Upper lobe of right lung (tissue), 1 donor: ENCODE results near the gene VAMP7. TPM values are rescaled to one million over a fixed set of nuclear protein-coding genes. Genes with fewer than 3 reads are reported as not detected.
"Not testable (repeated sequence)": the region's sequence is repeated elsewhere in the genome, so short reads cannot be mapped to it uniquely, and the experiment has no call there.

Source experiments
- ATAC-seq: fragments of 200-7000 bp; cut with Tn5 transposase; one replicate; pipeline ENCODE4 v1.9.1; 2020; ENCODE audit warnings: mild to moderate bottlenecking, moderate library complexity
- DNase-seq: peaks from one replicate; pipeline ENCODE4 v3.0.0-alpha.2; 2020
- H3K27ac ChIP-seq: fragments of 200-600 bp; one replicate; pipeline ENCODE4 v1.8.0; 2022
- H3K27me3 ChIP-seq: fragments of 200-600 bp; one replicate; pipeline ENCODE4 v1.8.0; 2022; ENCODE audit warnings: mild to moderate bottlenecking
- H3K36me3 ChIP-seq: fragments of 200-600 bp; one replicate; pipeline ENCODE4 v1.8.0; 2022
- H3K4me1 ChIP-seq: fragments of 200-600 bp; one replicate; pipeline ENCODE4 v1.8.0; 2022
- H3K4me3 ChIP-seq: fragments of 200-600 bp; one replicate; pipeline ENCODE4 v1.8.0; 2022; ENCODE audit warnings: mild to moderate bottlenecking
- H3K9me3 ChIP-seq: fragments of 200-600 bp; one replicate; pipeline ENCODE4 v1.8.0; 2022
- intact Hi-C: fragments of 100-400 bp; cut with DNase I; formaldehyde crosslinking; loops from one replicate; pipeline ENCODE4 v1.11.0; 2022
- total RNA-seq: library from RNA; stranded (reverse); fragmentation: NEBNext Ultra II Directional; extraction: Animal tissue kit (Norgen Biotek cat#: 25700); gene quantifications from one replicate; pipeline ENCODE4 v1.2.1, GENCODE V29; 2021
- TF ChIP-seq, protein P1 (sequence below): fragments of 200-600 bp; IDR thresholded peaks from one replicate; pipeline ENCODE4 v1.8.0; 2022; ENCODE audit warnings: antibody characterized with exemption
- donor health status: DM: no; HTN: yes; CAD: no; lungs with severe emphysema.

VAMP7 gene
- total RNA-seq, 1 donor from 2014 or later: 27.1 TPM

DNA sequence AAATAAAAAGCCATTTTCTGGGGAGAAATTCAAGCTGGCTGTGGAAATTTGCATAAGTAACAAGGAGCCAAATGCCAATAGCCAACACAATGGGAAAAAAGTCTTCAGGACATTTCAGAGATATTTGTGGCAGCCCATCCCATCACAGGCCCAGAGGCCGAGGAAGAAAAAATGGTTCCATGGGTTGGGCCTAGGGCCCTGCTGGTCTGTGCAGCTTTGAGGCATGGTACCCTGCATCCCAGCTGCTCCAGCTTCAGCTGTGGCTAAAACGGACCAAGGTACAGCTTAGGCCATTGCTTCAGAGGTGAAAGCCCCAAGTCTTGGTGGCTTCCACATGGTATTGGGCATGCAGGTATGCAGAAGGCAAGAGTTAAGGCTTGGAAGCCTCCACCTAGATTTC, 102.2 kb downstream of the VAMP7 start:
- no peaks in the 10 kb centered on the region for H3K36me3 ChIP-seq
- ATAC-seq (no peak), DNase-seq (no peak)
- no peak overlapping the region for H3K4me3 ChIP-seq
- H3K9me3 ChIP-seq: no peaks in the 10 kb centered on the region
- intact Hi-C loops: no loop called here
- no peaks in the 10 kb centered on the region for H3K27me3 ChIP-seq
- H3K27ac ChIP-seq: no peak overlapping the region
- no peaks in the 10 kb centered on the region for H3K4me1 ChIP-seq
- TF ChIP-seq, protein P1, sequence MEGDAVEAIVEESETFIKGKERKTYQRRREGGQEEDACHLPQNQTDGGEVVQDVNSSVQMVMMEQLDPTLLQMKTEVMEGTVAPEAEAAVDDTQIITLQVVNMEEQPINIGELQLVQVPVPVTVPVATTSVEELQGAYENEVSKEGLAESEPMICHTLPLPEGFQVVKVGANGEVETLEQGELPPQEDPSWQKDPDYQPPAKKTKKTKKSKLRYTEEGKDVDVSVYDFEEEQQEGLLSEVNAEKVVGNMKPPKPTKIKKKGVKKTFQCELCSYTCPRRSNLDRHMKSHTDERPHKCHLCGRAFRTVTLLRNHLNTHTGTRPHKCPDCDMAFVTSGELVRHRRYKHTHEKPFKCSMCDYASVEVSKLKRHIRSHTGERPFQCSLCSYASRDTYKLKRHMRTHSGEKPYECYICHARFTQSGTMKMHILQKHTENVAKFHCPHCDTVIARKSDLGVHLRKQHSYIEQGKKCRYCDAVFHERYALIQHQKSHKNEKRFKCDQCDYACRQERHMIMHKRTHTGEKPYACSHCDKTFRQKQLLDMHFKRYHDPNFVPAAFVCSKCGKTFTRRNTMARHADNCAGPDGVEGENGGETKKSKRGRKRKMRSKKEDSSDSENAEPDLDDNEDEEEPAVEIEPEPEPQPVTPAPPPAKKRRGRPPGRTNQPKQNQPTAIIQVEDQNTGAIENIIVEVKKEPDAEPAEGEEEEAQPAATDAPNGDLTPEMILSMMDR: no peak

DNA sequence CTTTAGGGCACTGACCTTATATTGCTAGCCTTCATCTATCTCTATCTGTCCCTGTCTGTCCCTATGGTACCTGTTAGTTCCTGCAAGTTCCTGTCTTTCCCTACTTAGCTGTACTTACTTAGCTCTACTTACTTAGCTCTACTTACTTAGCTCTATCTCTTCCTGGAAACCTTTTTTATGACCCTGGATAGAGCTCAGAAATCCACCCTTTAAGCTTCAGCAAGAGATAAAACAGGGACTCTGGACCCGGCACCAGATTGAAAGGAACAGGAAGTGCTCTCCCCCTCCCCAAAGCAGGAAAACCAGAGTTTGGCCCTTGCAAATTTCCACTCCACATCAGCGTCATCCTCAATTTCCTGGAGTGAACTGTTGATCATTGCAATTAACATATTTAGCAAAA, 104.1 kb downstream of the VAMP7 start:
- TF ChIP-seq, protein P1: no peak
- Histone ChIP-seq H3K9me3 (no peaks in the 10 kb centered on the region), H3K4me1 (no peaks in the 10 kb centered on the region), H3K27me3 (no peaks in the 10 kb centered on the region), H3K4me3 (no peak overlapping the region), H3K27ac (no peak overlapping the region), H3K36me3 (no peaks in the 10 kb centered on the region)
- intact Hi-C loops: no loop called here
- ATAC-seq: no peak
- DNase-seq: no peak

DNA sequence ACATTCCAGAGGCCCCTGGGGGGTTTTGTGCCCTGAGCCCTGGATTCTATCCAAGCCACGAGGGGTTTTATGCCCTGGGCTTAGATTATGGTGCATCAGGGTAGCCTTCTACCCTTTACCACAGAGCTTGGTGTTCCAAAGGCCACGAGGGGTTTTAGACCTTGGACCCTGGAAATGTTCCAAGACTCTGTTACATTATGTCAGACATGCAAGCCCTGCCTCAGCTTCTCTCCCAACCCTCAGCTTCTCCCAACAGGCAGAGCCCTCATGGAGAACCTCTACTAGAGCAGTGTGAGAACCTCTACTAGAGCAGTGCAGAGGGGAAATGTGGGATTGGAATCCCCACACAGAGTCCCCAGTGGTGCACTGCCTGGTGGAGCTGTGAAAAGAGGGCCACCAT, 105.8 kb downstream of the VAMP7 start:
- DNase-seq, H3K4me1 ChIP-seq, intact Hi-C loops, H3K9me3 ChIP-seq, H3K4me3 ChIP-seq, ATAC-seq, H3K36me3 ChIP-seq, H3K27ac ChIP-seq, H3K27me3 ChIP-seq: not testable (repeated sequence)

DNA sequence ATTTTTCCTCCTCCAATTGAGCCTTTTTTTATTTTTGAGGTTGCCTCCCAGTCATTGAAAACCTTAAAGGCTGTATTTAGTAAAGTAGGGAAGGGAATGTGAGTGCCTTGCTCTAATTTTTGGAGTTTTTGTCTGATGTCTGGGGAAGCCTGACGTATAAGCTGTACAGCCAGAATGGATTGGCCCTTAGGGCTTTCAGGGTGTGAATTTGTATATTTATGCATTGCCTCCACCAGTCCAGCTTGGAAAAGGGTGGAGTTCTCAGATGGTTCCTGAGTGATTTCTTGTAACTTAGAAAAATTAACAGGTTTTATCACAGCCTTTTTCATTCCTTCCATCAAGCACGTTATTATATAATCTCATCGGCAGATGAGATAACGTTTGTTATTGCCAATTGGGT, 107.7 kb downstream of the VAMP7 start:
- no peaks in the 10 kb centered on the region for H3K4me1 ChIP-seq
- TF ChIP-seq, protein P1: no peak
- H3K27ac ChIP-seq: no peak overlapping the region
- intact Hi-C loops: no loop called here
- DNase-seq (no peak), ATAC-seq (no peak)
- H3K36me3 ChIP-seq: no peaks in the 10 kb centered on the region
- no peak overlapping the region for H3K4me3 ChIP-seq
- no peaks in the 10 kb centered on the region for H3K27me3 ChIP-seq
- no peaks in the 10 kb centered on the region for H3K9me3 ChIP-seq

Other genes starting within 250 kb of the VAMP7 start
- 1.2 TPM for gene IL9R, start 116.4 kb downstream of the VAMP7 start, total RNA-seq